ENCODE data around the gene DSC3. TPM values are rescaled to one million over a fixed set of nuclear protein-coding genes. Genes with fewer than 3 reads are reported as not detected.

Gene DSC3
- total and polyA plus RNA-seq, 9 of the 15 experiments (the other 6 are each of a cell fraction or from before 2014, with no cell fraction given), result 0.01 to 0.40 (median 0.07) TPM

GRCh38 chr18:31030574-31031278 is 11.8 kb downstream of the DSC3 start (continued):
- TF ChIP-seq OTX1 (CRISPR knock-in tag; IDR thresholded peaks at IDR 0.05), result peak; percentile 74; the same call in 1 of the 2 replicates
- TF ChIP-seq ARHGAP35 (IDR thresholded peaks at IDR 0.05; ENCODE audit: partially characterized antibody), result no peak
- TF ChIP-seq ZBTB26 (CRISPR knock-in tag; IDR thresholded peaks at IDR 0.05), result 0 out of 2 replicates have a peak, but pooled peaks have one; percentile 58
- no peak for TF ChIP-seq ARID3A (IDR thresholded peaks at IDR 0.05; ENCODE audit: borderline replicate concordance, low read depth, low read length)
- TF ChIP-seq PCBP2 (IDR thresholded peaks at IDR 0.05; ENCODE audit: low read depth, low read length, poor library complexity, severe bottlenecking), result peak; percentile 55
- no peak for TF ChIP-seq GATAD2B (IDR thresholded peaks at IDR 0.05; ENCODE audit: borderline replicate concordance)
